ENCODE measurements around the gene ARL15.

The ARL15 gene

DNA sequence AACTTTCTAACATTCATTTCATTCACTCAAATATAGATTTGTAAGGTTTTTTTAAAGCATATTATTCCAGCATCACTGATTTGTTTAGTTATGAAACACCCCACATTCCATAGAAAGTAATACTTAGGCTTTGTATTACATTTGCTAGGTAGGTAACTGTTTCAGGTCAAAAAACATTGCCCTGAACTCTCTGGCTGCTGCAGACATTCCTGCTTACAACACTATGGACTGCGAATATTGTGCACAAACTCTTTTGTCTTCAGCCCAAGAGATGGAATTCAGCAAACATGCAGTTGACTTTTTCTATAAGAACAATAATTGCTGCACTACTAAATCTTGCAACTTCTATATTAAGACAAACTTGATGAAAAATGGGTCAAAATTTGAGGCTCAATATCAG lies 301.0 kb downstream of the ARL15 start:
- H3K27me3 Mint-ChIP-seq (ENCODE audit: low read depth, poor library complexity): peaks cover 2% of the 10 kb centered on the region

DNA sequence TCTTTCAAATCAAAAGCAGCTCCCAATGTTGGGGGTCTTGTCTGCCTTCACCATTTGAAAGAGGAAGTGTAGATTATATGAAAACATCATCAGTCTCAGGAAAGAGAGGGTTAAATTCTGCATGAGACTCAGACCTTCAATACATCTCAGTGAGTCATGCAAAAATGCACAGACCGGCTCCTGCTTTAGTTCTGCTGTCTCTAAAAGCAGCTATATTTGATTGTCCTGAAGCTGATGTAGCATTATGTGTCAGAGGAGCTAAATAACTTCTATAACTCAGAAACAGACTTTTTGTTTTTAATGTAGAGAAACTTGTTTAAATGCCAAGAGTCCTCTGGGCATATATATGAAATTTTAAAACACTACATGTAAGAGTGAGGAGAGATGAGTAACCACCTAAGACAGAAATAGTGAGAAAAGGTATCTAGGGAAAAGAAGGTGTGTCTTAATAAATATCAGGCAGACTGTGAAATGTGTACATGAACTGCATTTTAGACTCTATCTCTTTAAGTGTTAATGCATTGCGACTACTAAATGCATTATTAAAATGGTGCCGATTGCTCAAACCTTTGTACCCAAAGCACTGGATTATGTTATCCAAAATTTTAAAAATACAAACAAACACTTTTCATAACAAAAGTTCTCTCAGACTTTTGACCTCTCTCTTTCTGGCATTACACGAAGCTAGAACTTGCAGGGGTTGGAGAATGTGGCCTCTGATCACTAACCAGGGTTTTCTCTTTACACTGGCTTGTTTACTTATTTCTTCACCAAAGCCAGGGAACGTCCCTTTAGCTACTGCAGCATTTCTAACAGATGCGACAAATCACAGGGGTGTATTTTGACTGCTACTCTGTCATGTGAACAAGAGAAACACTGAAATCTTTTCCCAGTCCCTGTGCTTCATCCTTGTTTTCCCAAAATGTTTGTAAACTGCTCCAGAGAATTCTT lies 302.3 kb downstream of the ARL15 start:
- Mint-ChIP-seq H3K36me3 (ENCODE audit: low read depth) (peaks cover 8% of the 10 kb centered on the region), H3K4me1 (peaks cover 26% of the 10 kb centered on the region), H3K27me3 (ENCODE audit: low read depth, poor library complexity) (peaks cover 2% of the 10 kb centered on the region), H3K9me3 (peaks cover 6% of the 10 kb centered on the region), H3K27ac (peak overlapping the region; percentile 78), H3K4me3 (no peak overlapping the region)
- no peak for DNase-seq
- TF ChIP-seq, protein P1, sequence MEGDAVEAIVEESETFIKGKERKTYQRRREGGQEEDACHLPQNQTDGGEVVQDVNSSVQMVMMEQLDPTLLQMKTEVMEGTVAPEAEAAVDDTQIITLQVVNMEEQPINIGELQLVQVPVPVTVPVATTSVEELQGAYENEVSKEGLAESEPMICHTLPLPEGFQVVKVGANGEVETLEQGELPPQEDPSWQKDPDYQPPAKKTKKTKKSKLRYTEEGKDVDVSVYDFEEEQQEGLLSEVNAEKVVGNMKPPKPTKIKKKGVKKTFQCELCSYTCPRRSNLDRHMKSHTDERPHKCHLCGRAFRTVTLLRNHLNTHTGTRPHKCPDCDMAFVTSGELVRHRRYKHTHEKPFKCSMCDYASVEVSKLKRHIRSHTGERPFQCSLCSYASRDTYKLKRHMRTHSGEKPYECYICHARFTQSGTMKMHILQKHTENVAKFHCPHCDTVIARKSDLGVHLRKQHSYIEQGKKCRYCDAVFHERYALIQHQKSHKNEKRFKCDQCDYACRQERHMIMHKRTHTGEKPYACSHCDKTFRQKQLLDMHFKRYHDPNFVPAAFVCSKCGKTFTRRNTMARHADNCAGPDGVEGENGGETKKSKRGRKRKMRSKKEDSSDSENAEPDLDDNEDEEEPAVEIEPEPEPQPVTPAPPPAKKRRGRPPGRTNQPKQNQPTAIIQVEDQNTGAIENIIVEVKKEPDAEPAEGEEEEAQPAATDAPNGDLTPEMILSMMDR (IDR thresholded peaks at IDR 0.05): no peak

More for the DNA sequence above, 301.0 kb downstream of the ARL15 start:
- no peak overlapping the region for H3K4me3 Mint-ChIP-seq
- H3K4me1 Mint-ChIP-seq: peaks cover 26% of the 10 kb centered on the region
- TF ChIP-seq, protein P1 (IDR thresholded peaks at IDR 0.05): no peak
- H3K27ac Mint-ChIP-seq: no peak overlapping the region
- no peak for DNase-seq
- H3K36me3 Mint-ChIP-seq (ENCODE audit: low read depth): peaks cover 20% of the 10 kb centered on the region
- peaks cover 18% of the 10 kb centered on the region for H3K9me3 Mint-ChIP-seq

DNA sequence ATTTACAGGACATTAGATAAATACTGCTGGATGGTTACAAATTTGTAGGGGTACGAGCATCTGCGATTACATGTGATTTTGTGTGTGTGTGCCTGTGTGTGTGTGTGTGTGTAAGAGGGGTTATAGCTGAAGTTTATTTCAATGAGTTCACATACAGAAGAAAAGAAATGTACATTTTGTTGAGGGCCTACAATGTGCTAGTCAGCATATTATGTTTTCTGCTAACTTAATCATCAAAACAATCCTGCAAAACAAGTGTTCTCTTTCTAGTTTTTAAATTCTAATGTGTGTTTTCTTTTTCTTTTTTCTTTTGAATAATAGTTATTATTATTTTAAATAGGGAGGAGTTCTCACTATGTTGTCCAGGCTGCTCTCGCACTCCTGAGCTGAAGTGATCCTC lies 305.7 kb downstream of the ARL15 start:
- TF ChIP-seq, protein P1 (IDR thresholded peaks at IDR 0.05): no peak
- peaks cover 35% of the 10 kb centered on the region for H3K4me1 Mint-ChIP-seq
- peaks cover 5% of the 10 kb centered on the region for H3K36me3 Mint-ChIP-seq (ENCODE audit: low read depth)
- DNase-seq: no peak
- H3K27ac Mint-ChIP-seq: no peak overlapping the region
- H3K9me3 Mint-ChIP-seq: no peaks in the 10 kb centered on the region
- H3K27me3 Mint-ChIP-seq (ENCODE audit: low read depth, poor library complexity): peaks cover 2% of the 10 kb centered on the region
- no peak overlapping the region for H3K4me3 Mint-ChIP-seq

DNA sequence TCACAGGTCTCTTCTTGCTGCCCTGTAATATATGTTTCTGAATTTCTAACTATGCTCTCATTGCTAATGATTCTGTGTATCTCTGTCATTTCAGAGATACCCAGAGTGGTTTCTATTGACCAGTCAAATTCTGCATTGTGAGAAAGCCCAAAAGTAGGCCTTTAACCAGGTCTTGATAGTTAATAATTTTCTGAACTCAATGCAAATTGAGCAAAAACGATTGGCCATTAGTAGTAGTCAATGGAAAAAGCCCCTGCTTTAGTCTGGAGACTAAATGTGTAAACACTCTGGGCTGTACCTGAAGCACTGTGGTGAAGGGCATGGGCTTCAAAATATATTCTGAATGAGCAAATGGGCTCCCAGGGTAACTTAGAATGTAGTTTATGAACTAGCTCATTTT lies 307.6 kb downstream of the ARL15 start:
- Mint-ChIP-seq H3K9me3 (no peaks in the 10 kb centered on the region), H3K27me3 (ENCODE audit: low read depth, poor library complexity) (peaks cover 2% of the 10 kb centered on the region), H3K4me1 (peaks cover 24% of the 10 kb centered on the region), H3K27ac (no peak overlapping the region), H3K36me3 (ENCODE audit: low read depth) (peaks cover 11% of the 10 kb centered on the region), H3K4me3 (no peak overlapping the region)
- no peak for DNase-seq
- TF ChIP-seq, protein P1 (IDR thresholded peaks at IDR 0.05): no peak

DNA sequence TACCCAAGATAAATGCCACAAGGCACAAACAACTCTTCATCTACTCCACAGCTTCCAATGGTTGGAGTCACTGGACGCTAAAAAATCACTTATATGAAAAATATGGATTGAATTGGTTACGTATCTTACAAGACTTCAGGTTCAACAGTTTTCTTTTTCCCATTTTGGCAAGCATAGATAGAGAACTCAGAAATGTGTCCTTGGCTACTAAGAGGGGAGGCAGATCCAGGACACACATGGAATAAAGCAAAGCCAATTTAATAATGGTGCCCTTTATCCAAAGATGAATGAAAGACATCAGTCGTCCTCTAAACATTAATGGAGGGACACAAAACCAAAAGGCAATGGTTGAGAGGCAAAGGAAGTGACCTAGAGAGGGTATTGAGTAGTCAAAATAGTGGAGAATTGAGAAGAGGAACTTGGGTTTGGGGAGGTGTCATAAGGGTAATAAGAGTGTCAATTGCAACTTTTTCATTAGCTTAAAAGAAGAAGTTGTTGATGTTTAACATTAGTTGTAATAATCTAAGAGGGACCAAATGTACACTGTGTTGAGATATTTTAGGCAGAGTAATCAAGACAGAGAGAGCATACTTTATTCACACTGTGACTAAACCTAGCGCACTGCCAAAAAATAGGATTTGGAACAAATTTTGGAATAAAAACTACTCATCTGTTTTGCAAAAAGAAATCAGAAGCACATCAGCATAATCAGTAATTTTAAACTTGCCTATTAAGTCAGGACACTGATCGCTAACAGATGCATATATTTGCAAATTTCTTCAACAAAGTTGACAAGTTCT lies 308.2 kb downstream of the ARL15 start:
- H3K4me3 Mint-ChIP-seq: no peak overlapping the region
- H3K9me3 Mint-ChIP-seq: no peaks in the 10 kb centered on the region
- peaks cover 2% of the 10 kb centered on the region for H3K27me3 Mint-ChIP-seq (ENCODE audit: low read depth, poor library complexity)
- H3K36me3 Mint-ChIP-seq (ENCODE audit: low read depth): peaks cover 11% of the 10 kb centered on the region
- TF ChIP-seq, protein P1 (IDR thresholded peaks at IDR 0.05): no peak
- peak overlapping the region; percentile 15 for H3K27ac Mint-ChIP-seq
- H3K4me1 Mint-ChIP-seq: peaks cover 28% of the 10 kb centered on the region
- no peak for DNase-seq

Data from nephron progenitor cell (in vitro differentiated cells).